Sigmoid colon (tissue), 4 donors: Measurements from ENCODE around the gene OR52I1.

Source experiments
- POLR2A ChIP-seq, 2 donors: fragments of 450-650 bp; IDR thresholded peaks; one replicate each; pipeline ENCODE4 v1.6.1; 2016; ENCODE audit warnings: antibody characterized with exemption in 2 of 2, mild to moderate bottlenecking in 2 of 2, moderate library complexity in 2 of 2
- POLR2AphosphoS5 ChIP-seq, 4 donors: sonication (generic); formaldehyde crosslinking; IDR thresholded peaks; one replicate each; pipeline ENCODE4 v1.6.1; 2017; ENCODE audit warnings: antibody characterized with exemption in 4 of 4
- TF ChIP-seq, protein P1 (sequence below), 4 experiments: fragments of 450-650 bp in 3 of 4; fragments of 200-600 bp in 1 of 4; IDR thresholded peaks; one replicate each; pipeline ENCODE4 v1.5.1; 2016 to 2019; ENCODE audit warnings: antibody characterized with exemption in 4 of 4, mild to moderate bottlenecking in 3 of 4, moderate library complexity in 2 of 4

DNA sequence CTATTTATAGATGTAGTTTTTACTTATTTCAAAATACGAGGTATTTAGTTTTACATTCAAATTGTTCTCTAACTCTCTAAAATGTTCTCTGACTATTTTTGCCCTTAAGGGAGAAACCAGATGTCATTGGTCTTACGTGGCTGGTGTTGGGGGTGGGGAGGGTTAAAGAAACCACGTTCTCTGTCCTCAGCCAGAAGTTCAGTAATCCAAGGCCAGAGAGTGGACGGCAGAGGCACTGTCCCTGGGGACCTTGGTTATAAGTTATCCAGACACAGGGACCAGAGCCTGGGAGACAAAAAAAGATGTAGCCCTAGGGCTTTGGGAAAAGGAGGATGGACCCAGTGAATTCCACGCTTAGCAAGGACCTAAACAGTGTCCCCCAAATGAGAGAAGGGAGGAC is 49.2 kb downstream of the OR52I1 start:
- TF ChIP-seq POLR2A (IDR thresholded peaks at IDR 0.05), result no peak
- TF ChIP-seq, protein P1, sequence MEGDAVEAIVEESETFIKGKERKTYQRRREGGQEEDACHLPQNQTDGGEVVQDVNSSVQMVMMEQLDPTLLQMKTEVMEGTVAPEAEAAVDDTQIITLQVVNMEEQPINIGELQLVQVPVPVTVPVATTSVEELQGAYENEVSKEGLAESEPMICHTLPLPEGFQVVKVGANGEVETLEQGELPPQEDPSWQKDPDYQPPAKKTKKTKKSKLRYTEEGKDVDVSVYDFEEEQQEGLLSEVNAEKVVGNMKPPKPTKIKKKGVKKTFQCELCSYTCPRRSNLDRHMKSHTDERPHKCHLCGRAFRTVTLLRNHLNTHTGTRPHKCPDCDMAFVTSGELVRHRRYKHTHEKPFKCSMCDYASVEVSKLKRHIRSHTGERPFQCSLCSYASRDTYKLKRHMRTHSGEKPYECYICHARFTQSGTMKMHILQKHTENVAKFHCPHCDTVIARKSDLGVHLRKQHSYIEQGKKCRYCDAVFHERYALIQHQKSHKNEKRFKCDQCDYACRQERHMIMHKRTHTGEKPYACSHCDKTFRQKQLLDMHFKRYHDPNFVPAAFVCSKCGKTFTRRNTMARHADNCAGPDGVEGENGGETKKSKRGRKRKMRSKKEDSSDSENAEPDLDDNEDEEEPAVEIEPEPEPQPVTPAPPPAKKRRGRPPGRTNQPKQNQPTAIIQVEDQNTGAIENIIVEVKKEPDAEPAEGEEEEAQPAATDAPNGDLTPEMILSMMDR (IDR thresholded peaks at IDR 0.05), result no peak
- TF ChIP-seq POLR2AphosphoS5 (IDR thresholded peaks at IDR 0.05), result no peak
